ENCODE data around the gene EFCAB5. TPM values are rescaled to one million over a fixed set of nuclear protein-coding genes. Genes with fewer than 3 reads are reported as not detected.

EFCAB5 gene
- total RNA-seq, 5 donors from 2014 or later (not counting 1 experiment from before 2014, with no cell fraction given) = 0.63 to 1.2 (median 1.0) TPM

GRCh38 chr17:29906969-29907368, 34.5 kb upstream of the EFCAB5 start:
- H3K36me3 ChIP-seq (ENCODE audit: control insufficient read depth in 2 of 2, extremely low read depth in 1 of 2, insufficient read depth in 1 of 2, low read length in 1 of 2) = no peaks in the 10 kb centered on the region
- no peak for DNase-seq
- H3K9me3 ChIP-seq = no peaks in the 10 kb centered on the region
- H3K27me3 Mint-ChIP-seq = no peaks in the 10 kb centered on the region
- H3K4me3 Mint-ChIP-seq = no peak overlapping the region
- 100% methylated on average over 1 of the region's 2 CpGs for WGBS (ENCODE audit: insufficient coverage)
- H3K4me1 Mint-ChIP-seq = peaks cover 53 to 66% (median 57%) of the 10 kb centered on the region in 3 donors
- ATAC-seq (replicated peaks in 1 of 4) = no peak
- ChIA-PET POLR2A (no interaction called here), CTCF (interaction anchor here in 1 of 2 donors (0.7 to 0.8 kb wide), 3 partner anchors 33 to 398 kb away, joined by 3 to 5 read pairs (median 4); no protein-coding TSS in a partner anchor)
- H3K27ac ChIP-seq (ENCODE audit: low read length) = no peak overlapping the region
- no peak overlapping the region for H3K27ac Mint-ChIP-seq
- H3K4me1 ChIP-seq (ENCODE audit: control insufficient read depth in 1 of 2, extremely low read depth in 1 of 2, insufficient read depth in 2 of 2, low read length in 2 of 2) = peaks cover 5 to 7% of the 10 kb centered on the region in 2 experiments
- H3K36me3 Mint-ChIP-seq = peaks cover 19% of the 10 kb centered on the region
- H3K4me3 ChIP-seq (ENCODE audit: control insufficient read depth in 1 of 2, extremely low read depth in 1 of 2, low read length in 1 of 2) = no peak overlapping the region
- no peaks in the 10 kb centered on the region for H3K27me3 ChIP-seq (replicated peaks in 1 of 2; ENCODE audit: control insufficient read depth in 2 of 2, extremely low read depth in 1 of 2, insufficient read depth in 2 of 2, low read length in 1 of 2)
- H3K9me3 Mint-ChIP-seq = peaks cover 0 to 13% (median 0%) of the 10 kb centered on the region in 3 donors

GRCh38 chr17:29909236-29910003, 32.0 kb upstream of the EFCAB5 start:
- H3K9me3 Mint-ChIP-seq = peaks cover 0 to 13% (median 0%) of the 10 kb centered on the region in 3 donors
- Histone ChIP-seq H3K9me3 (no peaks in the 10 kb centered on the region), H3K4me3 (ENCODE audit: control insufficient read depth in 1 of 2, extremely low read depth in 1 of 2, low read length in 1 of 2) (no peak overlapping the region), H3K27me3 (replicated peaks in 1 of 2; ENCODE audit: control insufficient read depth in 2 of 2, extremely low read depth in 1 of 2, insufficient read depth in 2 of 2, low read length in 1 of 2) (no peaks in the 10 kb centered on the region), H3K4me1 (ENCODE audit: control insufficient read depth in 1 of 2, extremely low read depth in 1 of 2, insufficient read depth in 2 of 2, low read length in 2 of 2) (peaks cover 3 to 5% of the 10 kb centered on the region in 2 experiments), H3K27ac (ENCODE audit: low read length) (no peak overlapping the region), H3K36me3 (ENCODE audit: control insufficient read depth in 2 of 2, extremely low read depth in 1 of 2, insufficient read depth in 1 of 2, low read length in 1 of 2) (no peaks in the 10 kb centered on the region)
- DNase-seq (no peak), ATAC-seq (replicated peaks in 1 of 4) (peak in 3 of 4 experiments; percentile 48 to 65 (median 57))
- ChIA-PET POLR2A (interaction anchor here in 1 of 2 donors (0.5 to 0.6 kb wide), 2 partner anchors 20 to 120 kb away, joined by 3 read pairs; no protein-coding TSS in a partner anchor), CTCF (interaction anchor here in 1 of 2 donors (0.7 to 1.3 kb wide), 3 partner anchors 22 to 102 kb away, joined by 3 to 12 read pairs (median 5); no protein-coding TSS in a partner anchor)
- H3K4me1 Mint-ChIP-seq = peaks cover 42 to 57% (median 43%) of the 10 kb centered on the region in 3 donors
- H3K27me3 Mint-ChIP-seq = no peaks in the 10 kb centered on the region
- H3K36me3 Mint-ChIP-seq = peaks cover 19% of the 10 kb centered on the region
- no CpG with 5 or more reads among the region's 6 CpGs for WGBS (ENCODE audit: insufficient coverage)
- no peak overlapping the region for H3K4me3 Mint-ChIP-seq
- H3K27ac Mint-ChIP-seq = peak overlapping the region in 1 of 2 donors; percentile 11

GRCh38 chr17:29911641-29912177, 29.7 kb upstream of the EFCAB5 start:
- Mint-ChIP-seq H3K36me3 (peaks cover 12% of the 10 kb centered on the region), H3K4me1 (peaks cover 36 to 52% (median 39%) of the 10 kb centered on the region in 3 donors)

GRCh38 chr17:29914819-29915537, 26.5 kb upstream of the EFCAB5 start:
- Histone ChIP-seq H3K4me3 (ENCODE audit: control insufficient read depth in 1 of 2, extremely low read depth in 1 of 2, low read length in 1 of 2) (no peak overlapping the region), H3K36me3 (ENCODE audit: control insufficient read depth in 2 of 2, extremely low read depth in 1 of 2, insufficient read depth in 1 of 2, low read length in 1 of 2) (no peaks in the 10 kb centered on the region), H3K4me1 (ENCODE audit: control insufficient read depth in 1 of 2, extremely low read depth in 1 of 2, insufficient read depth in 2 of 2, low read length in 2 of 2) (no peaks in the 10 kb centered on the region), H3K27ac (ENCODE audit: low read length) (no peak overlapping the region), H3K27me3 (replicated peaks in 1 of 2; ENCODE audit: control insufficient read depth in 2 of 2, extremely low read depth in 1 of 2, insufficient read depth in 2 of 2, low read length in 1 of 2) (no peaks in the 10 kb centered on the region), H3K9me3 (no peaks in the 10 kb centered on the region)
- H3K4me3 Mint-ChIP-seq = no peak overlapping the region
- ChIA-PET POLR2A (interaction anchor here in 1 of 2 donors (0.7 kb wide), 1 partner anchor 919 kb away, joined by 7 read pairs; no protein-coding TSS in a partner anchor), CTCF (no interaction called here)
- no peaks in the 10 kb centered on the region for H3K9me3 Mint-ChIP-seq
- ATAC-seq (replicated peaks in 1 of 4) (no peak), DNase-seq (no peak)
- peaks cover 46 to 56% (median 50%) of the 10 kb centered on the region in 3 donors for H3K4me1 Mint-ChIP-seq
- H3K27me3 Mint-ChIP-seq = no peaks in the 10 kb centered on the region
- WGBS (ENCODE audit: insufficient coverage) = 100% methylated on average over 1 of the region's 2 CpGs
- H3K27ac Mint-ChIP-seq = no peak overlapping the region
- peaks cover 6% of the 10 kb centered on the region for H3K36me3 Mint-ChIP-seq

More at GRCh38 chr17:29911641-29912177, 29.7 kb upstream of the EFCAB5 start:
- peaks cover 0 to 6% (median 0%) of the 10 kb centered on the region in 3 donors for H3K9me3 Mint-ChIP-seq
- no peaks in the 10 kb centered on the region for H3K36me3 ChIP-seq (ENCODE audit: control insufficient read depth in 2 of 2, extremely low read depth in 1 of 2, insufficient read depth in 1 of 2, low read length in 1 of 2)
- H3K27ac ChIP-seq (ENCODE audit: low read length) = no peak overlapping the region
- no peak for DNase-seq
- H3K27me3 ChIP-seq (replicated peaks in 1 of 2; ENCODE audit: control insufficient read depth in 2 of 2, extremely low read depth in 1 of 2, insufficient read depth in 2 of 2, low read length in 1 of 2) = no peaks in the 10 kb centered on the region
- ChIA-PET CTCF (interaction anchor here in 1 of 2 donors (3.1 kb wide), 1 partner anchor 19 kb away, joined by 13 read pairs; no protein-coding TSS in a partner anchor), POLR2A (no interaction called here)
- H3K4me3 Mint-ChIP-seq = no peak overlapping the region
- H3K27ac Mint-ChIP-seq = no peak overlapping the region
- no peak overlapping the region for H3K4me3 ChIP-seq (ENCODE audit: control insufficient read depth in 1 of 2, extremely low read depth in 1 of 2, low read length in 1 of 2)
- no peaks in the 10 kb centered on the region for H3K4me1 ChIP-seq (ENCODE audit: control insufficient read depth in 1 of 2, extremely low read depth in 1 of 2, insufficient read depth in 2 of 2, low read length in 2 of 2)
- H3K9me3 ChIP-seq = no peaks in the 10 kb centered on the region
- H3K27me3 Mint-ChIP-seq = no peaks in the 10 kb centered on the region
- no peak for ATAC-seq (replicated peaks in 1 of 4)

- POLR2A ChIA-PET = no interaction called here
- no peaks in the 10 kb centered on the region for H3K36me3 Mint-ChIP-seq
- WGBS (ENCODE audit: insufficient coverage) = no CpG with 5 or more reads among the region's 1 CpG
These were observed 23.4 kb upstream of the EFCAB5 start for GRCh38 chr17:29918016-29918415.

More at GRCh38 chr17:29918016-29918415, 23.4 kb upstream of the EFCAB5 start:
- Mint-ChIP-seq H3K4me3 (no peak overlapping the region), H3K4me1 (peaks cover 40 to 43% (median 41%) of the 10 kb centered on the region in 3 donors), H3K9me3 (no peaks in the 10 kb centered on the region), H3K27ac (no peak overlapping the region), H3K27me3 (no peaks in the 10 kb centered on the region)
- Histone ChIP-seq H3K27me3 (replicated peaks in 1 of 2; ENCODE audit: control insufficient read depth in 2 of 2, extremely low read depth in 1 of 2, insufficient read depth in 2 of 2, low read length in 1 of 2) (no peaks in the 10 kb centered on the region), H3K9me3 (no peaks in the 10 kb centered on the region), H3K36me3 (ENCODE audit: control insufficient read depth in 2 of 2, extremely low read depth in 1 of 2, insufficient read depth in 1 of 2, low read length in 1 of 2) (no peaks in the 10 kb centered on the region), H3K4me1 (ENCODE audit: control insufficient read depth in 1 of 2, extremely low read depth in 1 of 2, insufficient read depth in 2 of 2, low read length in 2 of 2) (no peaks in the 10 kb centered on the region), H3K4me3 (ENCODE audit: control insufficient read depth in 1 of 2, extremely low read depth in 1 of 2, low read length in 1 of 2) (no peak overlapping the region), H3K27ac (ENCODE audit: low read length) (no peak overlapping the region)
- CTCF ChIA-PET = no interaction called here
- DNase-seq = no peak
- no peak for ATAC-seq (replicated peaks in 1 of 4)
